ENCODE measurements around the gene DNER.

- TF ChIP-seq CTCF (IDR thresholded peaks at IDR 0.05; ENCODE audit: insufficient read depth, low read length) (no peak), REST (IDR thresholded peaks at IDR 0.05; ENCODE audit: insufficient replicate concordance, low read depth) (no peak)
These were observed 35.4 kb upstream of the DNER start for GRCh38 chr2:229749779-229750178.
